Measurements from ENCODE around the gene SRGAP2C. TPM values are rescaled to one million over a fixed set of nuclear protein-coding genes. Genes with fewer than 3 reads are reported as not detected.
A peak's percentile ranks its signal among the peaks of the same experiment; 100 is the strongest.
"Not testable (repeated sequence)": the region's sequence is repeated elsewhere in the genome, so short reads cannot be mapped to it uniquely, and the experiment has no call there.

The SRGAP2C gene
- total and polyA plus RNA-seq, 2 of the 13 experiments (the other 11 are each of a cell fraction or from before 2014, with no cell fraction given) = 6.9 to 8.4 TPM

DNA sequence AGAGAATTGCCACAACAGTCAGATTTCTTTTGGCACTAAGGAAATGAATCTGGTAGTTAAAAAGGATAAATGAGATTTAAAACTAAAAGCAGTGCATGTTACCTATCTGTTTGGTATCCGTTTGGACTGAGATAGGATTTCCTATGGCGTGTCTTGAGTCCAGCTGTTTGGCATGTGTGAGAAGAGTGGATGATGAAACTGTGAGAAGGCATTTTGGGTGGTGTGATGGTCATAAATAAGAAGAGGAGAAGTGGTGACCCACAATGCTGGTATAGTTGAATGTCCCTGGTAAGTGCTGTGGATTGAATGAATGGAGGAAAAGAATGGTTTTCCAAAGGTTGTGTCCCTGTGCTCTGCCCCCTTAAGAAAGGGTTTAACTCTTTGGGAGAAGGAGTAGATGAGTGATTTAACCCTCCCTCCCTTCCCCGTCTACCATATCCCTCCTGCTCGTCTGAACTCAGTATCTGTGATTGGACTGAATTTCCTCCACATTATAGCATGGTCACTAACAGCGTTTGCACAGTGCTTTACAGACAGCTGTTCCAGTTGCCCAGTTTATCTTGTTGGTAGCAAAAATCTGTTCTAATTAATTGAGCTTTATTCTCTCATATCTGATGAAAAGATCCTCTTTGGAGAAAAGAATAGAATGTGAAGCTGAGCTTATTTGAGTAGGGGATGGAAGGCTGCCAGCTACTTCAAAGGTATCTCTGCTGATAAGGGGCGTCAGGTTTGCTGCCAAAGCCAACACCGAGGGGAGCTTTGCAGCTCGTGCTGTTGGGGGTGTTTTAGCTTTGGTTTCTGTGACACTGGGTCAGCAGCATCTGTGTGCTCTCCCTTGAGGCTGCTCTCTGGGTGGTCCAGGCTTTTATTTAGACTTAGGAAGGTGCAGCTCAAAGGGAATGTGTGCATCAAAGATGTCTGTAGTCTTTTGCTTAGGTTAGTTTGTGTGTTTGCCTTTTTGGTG is 148.1 kb downstream of the SRGAP2C start:
- BruUV-seq (replicated peaks); in situ Hi-C loops (cut with HindIII; ENCODE audit: extremely low pct_ligation_motif_present, low pct_unique_long_range_greater_than_20kb); intact Hi-C loops (cut with micrococcal nuclease; ENCODE audit: unreplicated experiment); H3K79me2 ChIP-seq (ENCODE audit: insufficient read depth, low read length); H3K27me3 ChIP-seq (ENCODE audit: control insufficient read depth in 1 of 2, insufficient read depth in 2 of 2, low read length in 2 of 2); FAIRE-seq; CTCF ChIA-PET (ENCODE audit: low intra/inter-chr PET ratio, low total read pairs); H3K4me2 ChIP-seq (ENCODE audit: low read depth, low read length); H3K9me3 ChIP-seq (ENCODE audit: low read length); H3K4me3 ChIP-seq (replicated peaks in 1 of 3; ENCODE audit: insufficient read depth in 1 of 3, low read depth in 2 of 3, low read length in 3 of 3); H4K20me1 ChIP-seq (ENCODE audit: insufficient read depth, low read length); DNase-seq (ENCODE audit: low spot score); H3K4me1 ChIP-seq (ENCODE audit: insufficient read depth, low read length); H2AFZ ChIP-seq (ENCODE audit: low read length); H3K9ac ChIP-seq (ENCODE audit: insufficient read depth, low read depth, low read length); H3K27ac ChIP-seq (ENCODE audit: extremely low read length, insufficient read depth, low read length); H3K36me3 ChIP-seq (replicated peaks in 1 of 2; ENCODE audit: control insufficient read depth in 1 of 2, insufficient read depth in 2 of 2, low read length in 2 of 2); POLR2A ChIA-PET: not testable (repeated sequence)
- WGBS (ENCODE audit: low lambda C conversion rate) = no CpG with 5 or more reads among the region's 8 CpGs
- peak; percentile 86 for ATAC-seq

DNA sequence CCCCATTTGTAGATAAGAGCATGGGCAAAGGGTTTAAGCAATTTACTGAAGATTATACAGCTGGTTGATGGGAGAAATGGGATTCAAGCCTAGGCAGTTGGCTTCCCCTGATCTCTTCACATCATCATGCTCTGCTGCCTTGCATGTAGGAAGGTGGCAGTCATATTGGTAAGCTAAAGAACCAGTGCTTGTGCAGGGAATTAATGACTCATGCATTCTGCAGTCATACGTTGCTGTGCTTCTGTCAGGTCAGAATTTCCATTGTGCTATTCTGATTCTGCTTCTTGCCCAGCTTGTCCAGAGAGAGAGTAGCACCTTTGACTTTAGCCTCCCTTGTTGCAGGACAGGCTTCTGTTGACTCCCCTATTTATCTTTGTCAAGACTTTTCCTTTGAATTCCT is 153.2 kb downstream of the SRGAP2C start:
- BruUV-seq (replicated peaks); H3K36me3 ChIP-seq (replicated peaks in 1 of 2; ENCODE audit: control insufficient read depth in 1 of 2, insufficient read depth in 2 of 2, low read length in 2 of 2); H3K4me1 ChIP-seq (ENCODE audit: insufficient read depth, low read length); intact Hi-C loops (cut with micrococcal nuclease; ENCODE audit: unreplicated experiment); DNase-seq (ENCODE audit: low spot score); ATAC-seq; in situ Hi-C loops (cut with HindIII; ENCODE audit: extremely low pct_ligation_motif_present, low pct_unique_long_range_greater_than_20kb); CTCF ChIA-PET (ENCODE audit: low intra/inter-chr PET ratio, low total read pairs); H3K9ac ChIP-seq (ENCODE audit: insufficient read depth, low read depth, low read length); H3K27ac ChIP-seq (ENCODE audit: extremely low read length, insufficient read depth, low read length); H2AFZ ChIP-seq (ENCODE audit: low read length); H4K20me1 ChIP-seq (ENCODE audit: insufficient read depth, low read length); H3K4me2 ChIP-seq (ENCODE audit: low read depth, low read length); H3K4me3 ChIP-seq (replicated peaks in 1 of 3; ENCODE audit: insufficient read depth in 1 of 3, low read depth in 2 of 3, low read length in 3 of 3); H3K9me3 ChIP-seq (ENCODE audit: low read length); H3K79me2 ChIP-seq (ENCODE audit: insufficient read depth, low read length); FAIRE-seq; H3K27me3 ChIP-seq (ENCODE audit: control insufficient read depth in 1 of 2, insufficient read depth in 2 of 2, low read length in 2 of 2); POLR2A ChIA-PET: not testable (repeated sequence)
- no CpG with 5 or more reads among the region's 1 CpG for WGBS (ENCODE audit: low lambda C conversion rate)

DNA sequence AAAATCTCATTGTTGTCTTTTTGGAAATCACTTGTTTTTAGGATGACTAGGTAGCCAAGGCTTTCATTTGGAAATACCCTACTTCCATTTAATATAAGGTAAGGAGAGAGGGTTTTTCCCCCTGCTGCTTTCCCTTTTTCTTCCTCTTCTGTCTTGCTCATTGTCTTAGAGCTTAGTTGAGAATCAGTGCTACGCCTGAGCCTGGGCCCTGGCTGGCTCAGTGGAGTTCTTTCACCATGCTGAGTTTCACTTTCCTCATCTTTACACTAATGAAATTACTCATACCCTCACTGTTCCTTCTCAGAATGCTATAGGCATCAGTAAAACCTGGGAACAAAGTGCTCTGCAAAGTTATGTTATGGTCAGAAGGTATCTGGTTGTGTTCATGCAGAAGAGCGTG is 154.8 kb downstream of the SRGAP2C start:
- not testable (repeated sequence) for H3K4me1 ChIP-seq (ENCODE audit: insufficient read depth, low read length); H2AFZ ChIP-seq (ENCODE audit: low read length)

DNA sequence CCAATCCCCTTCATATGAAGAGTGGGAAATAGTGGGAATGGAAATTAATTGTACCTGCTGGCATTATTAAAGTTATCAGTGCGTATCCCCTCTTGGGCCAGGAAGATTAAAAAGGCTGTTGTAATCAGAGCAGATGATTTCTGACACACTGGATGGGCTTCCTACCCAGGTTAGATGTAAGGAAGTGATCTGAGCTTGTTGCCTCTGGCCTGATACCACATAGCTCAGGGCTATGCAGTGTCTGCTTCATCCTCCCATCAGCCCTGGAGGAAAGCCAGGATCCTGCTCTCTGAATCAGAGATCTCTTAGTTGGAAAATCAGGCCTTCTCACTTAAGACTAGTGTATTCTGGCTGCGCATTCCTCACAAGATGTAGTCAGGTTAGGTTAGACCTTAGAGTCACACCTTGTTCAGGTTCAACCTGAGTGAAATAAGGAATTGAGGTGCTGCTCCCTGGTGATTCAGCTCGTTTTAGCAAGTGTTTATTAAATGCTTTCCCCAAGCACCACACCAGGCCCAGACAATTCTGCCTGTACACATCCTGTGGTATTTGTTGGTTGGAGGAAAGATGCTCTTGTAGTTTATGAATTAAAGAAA is 158.6 kb downstream of the SRGAP2C start:
- ATAC-seq; POLR2A ChIA-PET; FAIRE-seq; BruUV-seq (replicated peaks); CTCF ChIA-PET (ENCODE audit: low intra/inter-chr PET ratio, low total read pairs); H3K4me1 ChIP-seq (ENCODE audit: insufficient read depth, low read length); H3K27ac ChIP-seq (ENCODE audit: extremely low read length, insufficient read depth, low read length); H3K36me3 ChIP-seq (replicated peaks in 1 of 2; ENCODE audit: control insufficient read depth in 1 of 2, insufficient read depth in 2 of 2, low read length in 2 of 2); H4K20me1 ChIP-seq (ENCODE audit: insufficient read depth, low read length); H3K79me2 ChIP-seq (ENCODE audit: insufficient read depth, low read length); DNase-seq (ENCODE audit: low spot score); intact Hi-C loops (cut with micrococcal nuclease; ENCODE audit: unreplicated experiment); H3K27me3 ChIP-seq (ENCODE audit: control insufficient read depth in 1 of 2, insufficient read depth in 2 of 2, low read length in 2 of 2); in situ Hi-C loops (cut with HindIII; ENCODE audit: extremely low pct_ligation_motif_present, low pct_unique_long_range_greater_than_20kb); H3K4me3 ChIP-seq (replicated peaks in 1 of 3; ENCODE audit: insufficient read depth in 1 of 3, low read depth in 2 of 3, low read length in 3 of 3); H2AFZ ChIP-seq (ENCODE audit: low read length); H3K9ac ChIP-seq (ENCODE audit: insufficient read depth, low read depth, low read length); H3K4me2 ChIP-seq (ENCODE audit: low read depth, low read length); H3K9me3 ChIP-seq (ENCODE audit: low read length): not testable (repeated sequence)
- 100% methylated on average over 1 of the region's 3 CpGs for WGBS (ENCODE audit: low lambda C conversion rate)

More for the DNA sequence above, 154.8 kb downstream of the SRGAP2C start:
- H3K9me3 ChIP-seq (ENCODE audit: low read length); in situ Hi-C loops (cut with HindIII; ENCODE audit: extremely low pct_ligation_motif_present, low pct_unique_long_range_greater_than_20kb); H3K27ac ChIP-seq (ENCODE audit: extremely low read length, insufficient read depth, low read length); BruUV-seq (replicated peaks); H3K79me2 ChIP-seq (ENCODE audit: insufficient read depth, low read length); H3K4me2 ChIP-seq (ENCODE audit: low read depth, low read length); H3K27me3 ChIP-seq (ENCODE audit: control insufficient read depth in 1 of 2, insufficient read depth in 2 of 2, low read length in 2 of 2); ATAC-seq; intact Hi-C loops (cut with micrococcal nuclease; ENCODE audit: unreplicated experiment); H4K20me1 ChIP-seq (ENCODE audit: insufficient read depth, low read length); POLR2A ChIA-PET; FAIRE-seq; CTCF ChIA-PET (ENCODE audit: low intra/inter-chr PET ratio, low total read pairs); H3K4me3 ChIP-seq (replicated peaks in 1 of 3; ENCODE audit: insufficient read depth in 1 of 3, low read depth in 2 of 3, low read length in 3 of 3); H3K36me3 ChIP-seq (replicated peaks in 1 of 2; ENCODE audit: control insufficient read depth in 1 of 2, insufficient read depth in 2 of 2, low read length in 2 of 2); DNase-seq (ENCODE audit: low spot score); H3K9ac ChIP-seq (ENCODE audit: insufficient read depth, low read depth, low read length): not testable (repeated sequence)
- no CpG with 5 or more reads among the region's 2 CpGs for WGBS (ENCODE audit: low lambda C conversion rate)
